SU-DHL-6 (cell line): ENCODE results near the gene EYA3.

ENCODE experiments used
- EZH2phosphoT487 ChIP-seq: fragments of 200-600 bp; sonication (generic), shearing (Covaris generic); conservative IDR thresholded peaks from 2 replicates; pipeline ENCODE4 v1.6.1; 2018; ENCODE audit warnings: mild to moderate bottlenecking, antibody characterized with exemption, low read length, moderate library complexity, mixed read lengths
- TF ChIP-seq, protein P1 (sequence below): fragments of 200-600 bp; sonication (generic); IDR thresholded peaks from one replicate; pipeline ENCODE4 v1.5.1; 2017; ENCODE audit warnings: antibody characterized with exemption, mild to moderate bottlenecking, low read length, moderate library complexity; ENCODE audit not compliant: insufficient read depth, poor library complexity, severe bottlenecking

DNA sequence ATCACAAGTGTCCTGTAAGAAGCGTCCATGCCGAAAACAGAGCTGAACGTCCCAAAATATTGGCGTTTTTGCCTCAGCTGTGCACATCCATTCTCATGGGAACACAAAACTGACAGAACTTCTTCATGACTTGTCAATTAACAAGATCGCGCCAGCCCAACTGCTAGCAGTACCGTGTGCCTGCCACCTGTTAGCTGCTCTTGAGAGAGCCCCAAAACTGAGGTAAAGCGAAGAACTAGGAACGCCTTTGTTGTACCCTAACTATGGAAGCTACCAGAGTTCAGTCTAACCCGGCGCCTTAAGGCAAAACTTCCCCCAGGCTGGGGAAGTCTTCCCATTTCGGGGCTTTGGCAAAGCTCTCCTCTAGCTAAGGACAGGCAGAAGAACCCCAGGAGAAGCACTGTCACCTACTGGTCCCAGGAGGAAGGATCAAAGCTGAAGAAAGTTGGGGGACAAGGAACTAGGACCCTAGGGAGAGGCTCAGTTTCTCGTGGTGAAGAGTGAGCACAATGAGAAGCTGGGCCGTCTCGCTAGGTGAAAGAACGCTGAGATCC is 719 bp downstream of the EYA3 start:
- TF ChIP-seq, protein P1, sequence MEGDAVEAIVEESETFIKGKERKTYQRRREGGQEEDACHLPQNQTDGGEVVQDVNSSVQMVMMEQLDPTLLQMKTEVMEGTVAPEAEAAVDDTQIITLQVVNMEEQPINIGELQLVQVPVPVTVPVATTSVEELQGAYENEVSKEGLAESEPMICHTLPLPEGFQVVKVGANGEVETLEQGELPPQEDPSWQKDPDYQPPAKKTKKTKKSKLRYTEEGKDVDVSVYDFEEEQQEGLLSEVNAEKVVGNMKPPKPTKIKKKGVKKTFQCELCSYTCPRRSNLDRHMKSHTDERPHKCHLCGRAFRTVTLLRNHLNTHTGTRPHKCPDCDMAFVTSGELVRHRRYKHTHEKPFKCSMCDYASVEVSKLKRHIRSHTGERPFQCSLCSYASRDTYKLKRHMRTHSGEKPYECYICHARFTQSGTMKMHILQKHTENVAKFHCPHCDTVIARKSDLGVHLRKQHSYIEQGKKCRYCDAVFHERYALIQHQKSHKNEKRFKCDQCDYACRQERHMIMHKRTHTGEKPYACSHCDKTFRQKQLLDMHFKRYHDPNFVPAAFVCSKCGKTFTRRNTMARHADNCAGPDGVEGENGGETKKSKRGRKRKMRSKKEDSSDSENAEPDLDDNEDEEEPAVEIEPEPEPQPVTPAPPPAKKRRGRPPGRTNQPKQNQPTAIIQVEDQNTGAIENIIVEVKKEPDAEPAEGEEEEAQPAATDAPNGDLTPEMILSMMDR = no peak
- TF ChIP-seq EZH2phosphoT487 = no peak
